NB4 (cell line): Measurements from ENCODE around the gene TMEM184C.

Source experiments
- CTCF ChIP-seq: IDR thresholded peaks from one replicate; pipeline ENCODE4 v1.5.1; 2012; ENCODE audit warnings: low read depth, low read length
- MAX ChIP-seq: IDR thresholded peaks from 2 replicates; pipeline ENCODE4 v1.6.1; 2011; ENCODE audit warnings: low read depth, low read length
- MYC ChIP-seq: IDR thresholded peaks from 2 replicates; pipeline ENCODE4 v1.6.1; 2011; ENCODE audit warnings: low read depth, low read length
- POLR2A ChIP-seq: IDR thresholded peaks from 2 replicates; pipeline ENCODE4 v1.6.1; 2011; ENCODE audit warnings: mild to moderate bottlenecking; ENCODE audit not compliant: insufficient read length; ENCODE audit errors: extremely low read depth

- TF ChIP-seq CTCF (no peak), MYC (no peak), MAX (no peak), POLR2A (no peak)
These were observed 23.1 kb upstream of the TMEM184C start for GRCh38 chr4:147594107-147594506.
